Stimulated activated naive CD8-positive, alpha-beta T cell treated with anti-CD3 and anti-CD28 coated beads, Interleukin-15, Interleukin-2, amounts not matched to agents 100 ng/mL and 50 ng/mL, for 24 hours (primary cell): ENCODE results near the gene TTC21B.

ENCODE experiments used
- H3K27ac Mint-ChIP-seq: one replicate; pipeline ENCODE4 v1.8.0; 2021; ENCODE audit warnings: mild to moderate bottlenecking, mixed read lengths
- H3K27me3 Mint-ChIP-seq: one replicate; pipeline ENCODE4 v1.8.0; 2021; ENCODE audit warnings: mixed read lengths
- H3K36me3 Mint-ChIP-seq: one replicate; pipeline ENCODE4 v1.8.0; 2021; ENCODE audit warnings: low read depth, mixed read lengths
- H3K4me1 Mint-ChIP-seq: one replicate; pipeline ENCODE4 v1.8.0; 2021; ENCODE audit warnings: low read depth, mixed read lengths
- H3K4me3 Mint-ChIP-seq: one replicate; pipeline ENCODE4 v1.8.0; 2021; ENCODE audit warnings: mild to moderate bottlenecking, mixed read lengths
- H3K9me3 Mint-ChIP-seq: one replicate; pipeline ENCODE4 v1.8.0; 2021; ENCODE audit warnings: mixed read lengths

TTC21B gene

DNA sequence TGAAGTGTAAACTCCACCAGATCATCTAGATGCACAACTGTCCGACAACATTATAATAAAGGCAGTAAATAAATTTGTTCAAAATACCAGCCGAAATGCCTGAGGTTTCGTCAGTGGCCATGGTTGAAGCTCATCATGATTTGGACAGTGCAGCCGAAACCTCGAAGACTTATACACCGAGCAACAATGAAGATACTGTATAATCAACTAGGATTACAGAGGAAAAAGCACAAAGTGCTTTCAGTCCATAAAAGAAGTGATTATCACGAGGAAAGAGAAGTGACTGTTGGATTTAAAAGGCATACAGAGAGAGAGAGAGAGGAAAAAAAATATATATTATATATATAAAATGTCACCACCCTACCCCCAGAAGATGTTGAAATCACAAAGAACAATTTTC lies 107.5 kb downstream of the TTC21B start:
- Mint-ChIP-seq H3K27me3 (no peaks in the 10 kb centered on the region), H3K27ac (no peak overlapping the region), H3K4me3 (no peak overlapping the region)

DNA sequence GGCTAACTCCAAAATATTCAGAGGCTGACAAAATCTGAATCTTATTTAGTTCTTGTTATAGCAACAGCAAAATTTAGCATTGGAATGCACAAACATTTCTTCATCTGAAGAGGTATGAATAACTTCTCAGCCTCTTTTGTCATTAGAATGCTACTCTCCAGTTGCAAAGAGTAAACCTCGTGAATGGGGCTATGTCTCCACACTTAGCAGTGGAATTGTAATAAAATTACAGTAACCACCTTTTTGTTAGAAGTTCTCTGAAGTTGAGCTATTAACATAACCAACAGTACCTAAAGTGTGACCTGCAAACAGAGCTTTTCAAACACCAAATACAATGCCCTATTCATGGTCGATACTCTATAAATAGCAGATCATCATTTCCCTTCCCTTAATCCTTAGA lies 109.4 kb downstream of the TTC21B start:
- H3K27ac Mint-ChIP-seq = no peak overlapping the region
- no peaks in the 10 kb centered on the region for H3K4me1 Mint-ChIP-seq
- H3K9me3 Mint-ChIP-seq = no peaks in the 10 kb centered on the region
- no peaks in the 10 kb centered on the region for H3K27me3 Mint-ChIP-seq
- no peak overlapping the region for H3K4me3 Mint-ChIP-seq
- no peaks in the 10 kb centered on the region for H3K36me3 Mint-ChIP-seq

More for the DNA sequence above, 107.5 kb downstream of the TTC21B start:
- Mint-ChIP-seq H3K9me3 (peaks cover 4% of the 10 kb centered on the region), H3K4me1 (no peaks in the 10 kb centered on the region), H3K36me3 (peaks cover 6% of the 10 kb centered on the region)

DNA sequence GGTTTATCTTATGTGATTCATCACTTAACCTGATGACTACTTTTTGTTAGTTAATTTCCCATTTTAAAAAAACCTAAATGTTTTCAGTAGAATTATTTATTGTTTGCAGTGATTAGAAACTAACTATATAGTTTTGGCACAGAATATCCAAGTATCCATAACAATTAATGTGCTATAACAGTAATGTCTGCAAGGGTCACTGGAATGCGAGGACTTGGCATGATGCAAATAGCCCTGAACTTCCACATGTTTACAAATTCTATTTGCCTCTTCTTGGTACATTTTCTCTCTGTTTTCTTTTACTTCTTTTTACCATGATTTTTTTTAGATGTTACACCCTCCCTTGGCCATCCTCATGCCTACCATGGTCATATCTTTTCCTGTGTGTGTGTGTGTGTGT lies 110.2 kb downstream of the TTC21B start:
- H3K36me3 Mint-ChIP-seq = no peaks in the 10 kb centered on the region
- no peak overlapping the region for H3K27ac Mint-ChIP-seq
- no peaks in the 10 kb centered on the region for H3K9me3 Mint-ChIP-seq
- H3K27me3 Mint-ChIP-seq = no peaks in the 10 kb centered on the region
- no peak overlapping the region for H3K4me3 Mint-ChIP-seq
- H3K4me1 Mint-ChIP-seq = no peaks in the 10 kb centered on the region

DNA sequence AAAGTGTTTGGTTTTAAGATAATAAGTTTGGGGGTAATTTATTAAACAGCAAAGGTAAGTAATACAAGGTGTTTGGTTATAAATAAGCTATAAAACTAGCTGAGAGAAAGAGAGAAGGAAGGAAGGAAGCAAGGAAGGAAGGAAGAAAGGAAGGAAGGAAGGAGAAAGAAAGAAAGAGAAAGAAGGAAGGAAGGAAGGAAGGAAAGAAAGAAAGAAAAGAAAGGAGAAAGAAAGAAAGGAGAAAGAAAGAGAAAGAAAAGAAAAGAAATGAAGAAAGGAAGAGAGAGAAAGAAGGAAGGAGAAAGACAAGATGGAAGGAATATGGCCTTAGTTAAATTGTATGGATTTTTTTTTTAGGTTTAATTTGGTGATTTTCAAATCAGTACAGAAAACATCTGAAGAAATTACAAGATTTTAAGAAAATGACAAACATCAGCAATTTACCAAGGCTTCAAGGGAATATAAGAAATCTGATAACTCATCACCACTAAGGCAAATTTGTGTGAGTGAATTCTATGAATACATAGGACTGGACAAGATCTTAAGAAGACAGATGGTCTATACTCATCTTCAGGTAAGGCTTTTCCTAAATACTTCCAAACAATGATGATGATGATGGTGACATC lies 113.1 kb downstream of the TTC21B start:
- H3K4me1 Mint-ChIP-seq = no peaks in the 10 kb centered on the region
- H3K4me3 Mint-ChIP-seq = no peak overlapping the region
- no peaks in the 10 kb centered on the region for H3K36me3 Mint-ChIP-seq
- H3K27me3 Mint-ChIP-seq = no peaks in the 10 kb centered on the region
- no peak overlapping the region for H3K27ac Mint-ChIP-seq
- H3K9me3 Mint-ChIP-seq = no peaks in the 10 kb centered on the region

DNA sequence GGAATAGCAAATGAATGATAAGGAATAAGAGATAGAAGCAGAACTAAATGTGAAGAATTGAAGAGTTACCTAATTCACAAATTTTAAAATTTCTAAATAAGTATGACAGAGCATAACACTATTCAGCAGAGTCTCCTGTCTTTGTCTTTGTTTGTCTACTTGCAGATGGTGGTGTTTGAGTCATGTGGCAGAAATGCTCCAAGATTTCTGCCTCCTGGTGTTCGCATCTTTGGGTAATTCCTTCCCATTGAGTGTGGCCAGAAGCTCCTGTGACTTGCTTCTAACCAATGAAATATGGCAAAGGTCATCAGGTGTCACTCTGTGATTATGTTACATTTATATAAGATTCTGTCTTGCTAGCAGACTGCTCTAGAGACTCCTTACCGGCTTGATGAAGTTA lies 114.0 kb downstream of the TTC21B start:
- Mint-ChIP-seq H3K27ac (no peak overlapping the region), H3K4me1 (no peaks in the 10 kb centered on the region), H3K4me3 (no peak overlapping the region), H3K9me3 (no peaks in the 10 kb centered on the region), H3K36me3 (no peaks in the 10 kb centered on the region), H3K27me3 (no peaks in the 10 kb centered on the region)

DNA sequence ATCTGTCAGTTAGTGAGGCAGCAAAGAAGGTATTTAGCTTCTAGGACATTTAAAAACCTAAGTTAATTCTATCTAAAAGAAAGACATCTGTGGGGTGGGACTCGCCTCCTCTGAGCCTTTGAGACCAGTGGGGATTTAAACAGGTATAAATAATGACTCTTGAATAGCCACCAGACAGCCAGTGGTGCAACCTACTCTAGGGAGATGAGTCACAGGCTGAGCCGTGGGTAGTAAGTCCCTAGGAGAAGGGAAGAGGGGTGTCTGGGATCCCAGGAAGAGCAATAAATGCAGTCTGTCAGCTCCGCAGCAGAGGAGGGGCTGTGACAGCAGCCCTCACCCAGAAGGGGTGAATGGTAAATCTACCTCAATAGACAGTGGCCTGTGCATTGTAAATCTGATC lies 116.5 kb downstream of the TTC21B start:
- Mint-ChIP-seq H3K36me3 (no peaks in the 10 kb centered on the region), H3K27me3 (no peaks in the 10 kb centered on the region), H3K9me3 (no peaks in the 10 kb centered on the region), H3K4me3 (no peak overlapping the region), H3K27ac (no peak overlapping the region), H3K4me1 (no peaks in the 10 kb centered on the region)

DNA sequence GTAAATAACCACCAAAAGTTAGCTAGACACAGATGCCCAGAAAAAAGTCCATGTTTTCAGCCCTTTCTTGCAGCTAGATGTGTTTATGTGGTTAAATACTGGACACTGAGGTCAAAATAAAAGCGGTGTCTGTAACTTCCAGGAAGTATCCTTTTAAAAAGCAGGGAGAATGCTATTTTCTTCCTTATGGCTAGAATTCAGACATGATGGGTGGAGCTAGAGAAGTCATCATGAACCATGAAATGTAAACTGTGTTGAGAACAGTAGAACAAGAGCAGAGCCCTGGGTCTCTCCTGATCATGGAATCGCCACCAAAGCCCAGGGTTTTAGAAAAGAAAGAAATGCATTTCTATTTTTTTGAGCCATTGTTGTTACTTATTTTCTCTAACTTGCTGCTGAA lies 118.2 kb downstream of the TTC21B start:
- Mint-ChIP-seq H3K36me3 (no peaks in the 10 kb centered on the region), H3K27me3 (no peaks in the 10 kb centered on the region), H3K27ac (no peak overlapping the region), H3K4me3 (no peak overlapping the region), H3K9me3 (no peaks in the 10 kb centered on the region), H3K4me1 (no peaks in the 10 kb centered on the region)

DNA sequence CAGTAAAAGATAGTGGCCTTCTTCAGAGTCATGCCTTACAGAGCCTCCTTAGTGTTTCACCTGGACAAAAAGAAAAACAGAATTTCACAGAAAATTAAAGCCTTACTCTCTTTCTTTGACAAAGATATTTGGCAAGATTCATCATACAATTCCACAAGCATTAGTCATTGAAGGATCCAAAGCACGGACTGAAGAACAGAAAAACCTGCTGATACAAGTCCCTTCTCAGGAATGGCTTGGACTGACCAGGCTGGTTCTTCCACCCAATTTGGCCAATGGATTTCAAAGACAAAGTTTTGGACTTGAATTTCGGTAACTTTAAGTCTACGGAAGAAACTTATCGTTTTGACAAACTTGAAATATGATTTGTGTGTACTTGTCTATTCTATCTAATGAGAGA lies 120.4 kb downstream of the TTC21B start:
- no peaks in the 10 kb centered on the region for H3K27me3 Mint-ChIP-seq
- H3K4me3 Mint-ChIP-seq = no peak overlapping the region
- no peak overlapping the region for H3K27ac Mint-ChIP-seq
- H3K36me3 Mint-ChIP-seq = no peaks in the 10 kb centered on the region
- no peaks in the 10 kb centered on the region for H3K4me1 Mint-ChIP-seq
- no peaks in the 10 kb centered on the region for H3K9me3 Mint-ChIP-seq

DNA sequence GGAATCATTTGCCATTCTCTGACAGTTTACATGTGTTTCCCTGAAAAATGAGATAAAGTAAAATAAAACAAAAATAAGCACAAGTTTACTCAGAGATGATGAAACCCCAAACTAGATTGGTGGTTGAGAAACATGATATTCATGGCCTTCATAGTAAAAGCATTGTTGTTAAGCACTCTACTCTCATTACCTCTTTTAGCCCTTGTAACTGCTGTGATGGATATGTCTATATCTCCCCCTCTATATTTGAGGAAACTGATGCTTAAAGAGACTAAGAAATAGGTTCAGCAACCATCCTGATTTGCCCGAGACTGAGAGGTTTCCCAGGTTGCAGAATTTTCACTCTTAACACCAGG lies 125.7 kb downstream of the TTC21B start:
- Mint-ChIP-seq H3K27me3 (peaks cover 9% of the 10 kb centered on the region), H3K27ac (no peak overlapping the region), H3K9me3 (no peaks in the 10 kb centered on the region), H3K36me3 (no peaks in the 10 kb centered on the region), H3K4me1 (no peaks in the 10 kb centered on the region), H3K4me3 (no peak overlapping the region)

DNA sequence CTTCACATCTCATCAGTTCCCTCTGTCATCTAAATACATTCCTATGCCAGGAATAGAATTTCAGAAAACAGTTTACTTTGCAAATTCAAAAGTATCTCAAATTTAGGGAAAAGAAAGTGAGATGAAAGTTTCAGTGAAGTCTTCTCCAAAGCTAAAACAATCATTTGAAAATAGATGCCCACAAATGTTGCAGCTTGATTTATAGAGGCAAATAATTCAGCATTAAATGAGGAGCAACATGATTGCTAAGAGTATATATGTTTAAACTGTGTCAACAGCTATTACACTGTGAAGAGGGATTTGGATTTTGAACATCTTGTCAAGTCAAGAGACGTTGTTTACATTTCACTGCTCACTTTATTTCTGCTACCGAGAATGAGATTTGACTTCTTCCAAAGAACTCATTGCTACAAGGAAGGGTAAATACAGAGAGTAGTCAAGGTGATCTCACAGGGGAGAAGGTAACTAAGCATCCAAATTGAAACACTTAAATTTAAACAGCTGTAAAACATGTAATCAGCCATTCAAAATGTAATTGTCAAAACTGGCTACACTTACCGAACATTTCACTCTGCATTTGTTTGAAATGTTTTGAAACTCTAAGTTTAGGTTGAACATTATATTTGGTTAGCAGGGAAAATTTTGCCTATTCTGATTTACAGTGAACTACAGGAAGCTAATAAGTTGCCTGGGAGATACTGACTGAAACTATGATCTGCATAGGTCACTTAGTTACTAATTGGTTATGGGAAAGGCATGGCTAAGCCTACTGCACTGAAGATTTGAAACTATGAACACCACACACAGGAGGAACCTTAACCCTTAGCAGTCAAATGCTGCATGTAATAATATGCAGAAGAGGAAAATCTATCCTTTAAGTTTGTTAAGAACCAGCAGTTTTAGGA lies 126.3 kb downstream of the TTC21B start:
- H3K9me3 Mint-ChIP-seq = no peaks in the 10 kb centered on the region
- peaks cover 9% of the 10 kb centered on the region for H3K27me3 Mint-ChIP-seq
- H3K4me1 Mint-ChIP-seq = no peaks in the 10 kb centered on the region
- H3K4me3 Mint-ChIP-seq = no peak overlapping the region
- no peaks in the 10 kb centered on the region for H3K36me3 Mint-ChIP-seq
- no peak overlapping the region for H3K27ac Mint-ChIP-seq

DNA sequence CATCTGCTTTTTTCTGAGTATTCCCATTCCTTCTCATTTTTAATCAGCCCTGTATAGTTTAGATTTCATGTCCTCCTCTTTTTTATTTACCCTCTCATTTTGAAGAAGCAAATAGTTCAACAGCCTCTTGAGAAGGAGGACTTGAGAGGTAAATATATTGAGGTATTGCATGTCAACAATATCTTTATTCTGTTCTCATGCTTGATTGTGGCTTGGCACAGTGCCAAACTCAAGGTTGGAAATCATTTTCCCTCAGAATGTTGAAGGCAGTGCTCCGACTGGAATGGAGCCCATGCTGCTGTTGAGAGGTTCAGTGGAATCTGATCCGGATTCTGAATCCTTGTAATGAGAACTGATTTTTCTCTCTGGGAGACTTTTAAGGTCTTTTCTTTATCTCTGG lies 128.5 kb downstream of the TTC21B start:
- no peak overlapping the region for H3K4me3 Mint-ChIP-seq
- H3K9me3 Mint-ChIP-seq = no peaks in the 10 kb centered on the region
- H3K27ac Mint-ChIP-seq = no peak overlapping the region
- peaks cover 9% of the 10 kb centered on the region for H3K27me3 Mint-ChIP-seq
- no peaks in the 10 kb centered on the region for H3K4me1 Mint-ChIP-seq
- no peaks in the 10 kb centered on the region for H3K36me3 Mint-ChIP-seq
